ENCODE measurements around the gene CRACR2B.

The CRACR2B gene

DNA sequence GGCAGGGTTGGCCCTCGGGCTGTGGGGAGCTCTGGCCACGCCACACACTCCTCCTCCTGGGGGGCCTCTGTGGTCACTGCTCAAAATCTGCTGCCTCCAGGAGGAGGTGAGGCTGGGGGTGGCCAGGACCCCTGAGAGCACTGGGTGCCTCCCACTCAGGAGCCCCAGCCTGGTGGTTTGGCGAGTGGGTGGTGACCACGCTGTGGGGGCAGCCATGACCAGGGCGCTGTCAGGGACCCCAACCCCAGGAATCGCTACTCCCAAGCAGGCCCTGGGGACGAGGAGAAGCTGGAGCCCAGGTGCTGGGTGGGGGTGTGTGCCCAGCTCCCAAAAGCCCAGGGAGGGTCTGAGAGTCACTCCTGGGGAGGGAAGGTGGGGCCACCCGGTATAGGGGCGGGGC lies 45.1 kb downstream of the CRACR2B start:
- no peaks in the 10 kb centered on the region for H3F3A ChIP-seq (ENCODE audit: insufficient read depth)
- no peak overlapping the region for H3K27ac ChIP-seq (ENCODE audit: low read depth, low read length)
- no peaks in the 10 kb centered on the region for H3K9me3 ChIP-seq (ENCODE audit: insufficient read depth, low read length)
- H3K9me2 ChIP-seq (replicated peaks; ENCODE audit: insufficient read depth, low read length): no peaks in the 10 kb centered on the region
- H3K9ac ChIP-seq (ENCODE audit: low read length): no peak overlapping the region
- no peaks in the 10 kb centered on the region for H3K27me3 ChIP-seq (ENCODE audit: low read length)
- no peak overlapping the region for H3K4me3 ChIP-seq (ENCODE audit: insufficient read depth, low read length, poor library complexity, severe bottlenecking)
- TF ChIP-seq, protein P1, sequence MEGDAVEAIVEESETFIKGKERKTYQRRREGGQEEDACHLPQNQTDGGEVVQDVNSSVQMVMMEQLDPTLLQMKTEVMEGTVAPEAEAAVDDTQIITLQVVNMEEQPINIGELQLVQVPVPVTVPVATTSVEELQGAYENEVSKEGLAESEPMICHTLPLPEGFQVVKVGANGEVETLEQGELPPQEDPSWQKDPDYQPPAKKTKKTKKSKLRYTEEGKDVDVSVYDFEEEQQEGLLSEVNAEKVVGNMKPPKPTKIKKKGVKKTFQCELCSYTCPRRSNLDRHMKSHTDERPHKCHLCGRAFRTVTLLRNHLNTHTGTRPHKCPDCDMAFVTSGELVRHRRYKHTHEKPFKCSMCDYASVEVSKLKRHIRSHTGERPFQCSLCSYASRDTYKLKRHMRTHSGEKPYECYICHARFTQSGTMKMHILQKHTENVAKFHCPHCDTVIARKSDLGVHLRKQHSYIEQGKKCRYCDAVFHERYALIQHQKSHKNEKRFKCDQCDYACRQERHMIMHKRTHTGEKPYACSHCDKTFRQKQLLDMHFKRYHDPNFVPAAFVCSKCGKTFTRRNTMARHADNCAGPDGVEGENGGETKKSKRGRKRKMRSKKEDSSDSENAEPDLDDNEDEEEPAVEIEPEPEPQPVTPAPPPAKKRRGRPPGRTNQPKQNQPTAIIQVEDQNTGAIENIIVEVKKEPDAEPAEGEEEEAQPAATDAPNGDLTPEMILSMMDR (IDR thresholded peaks at IDR 0.05; ENCODE audit: insufficient read depth, low read length, poor library complexity, severe bottlenecking): no peak
- no peak for TF ChIP-seq EZH2phosphoT487 (conservative IDR thresholded peaks at IDR 0.05; ENCODE audit: low read length)
- no peak overlapping the region for H2AFZ ChIP-seq (ENCODE audit: low read depth, low read length, severe bottlenecking)
- H3K36me3 ChIP-seq (ENCODE audit: low read length): no peaks in the 10 kb centered on the region
- H3K79me2 ChIP-seq (ENCODE audit: insufficient read depth, low read length): no peaks in the 10 kb centered on the region
- no peak overlapping the region for H3K4me2 ChIP-seq (ENCODE audit: low read depth, low read length, poor library complexity, severe bottlenecking)
- no peaks in the 10 kb centered on the region for H4K20me1 ChIP-seq (ENCODE audit: low read depth, low read length)

DNA sequence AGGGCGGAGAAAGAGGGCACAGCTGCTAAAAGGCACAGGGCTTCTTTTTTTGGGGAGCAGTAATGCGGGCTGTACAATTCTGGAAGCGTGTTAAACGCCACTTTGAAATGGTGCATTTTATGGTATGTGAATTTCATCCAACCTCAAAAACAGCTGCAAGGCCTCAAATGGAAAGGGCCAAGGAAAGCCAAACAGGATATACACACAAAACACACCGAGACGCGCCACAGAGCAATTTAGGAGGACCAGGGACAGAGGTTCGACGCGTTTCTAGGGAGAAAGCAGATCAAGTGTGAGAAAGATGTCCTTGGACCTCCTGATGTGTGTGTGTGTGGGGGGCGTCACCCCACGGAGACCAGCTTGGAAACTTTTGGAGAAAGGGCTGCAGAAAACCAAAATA lies 46.0 kb downstream of the CRACR2B start:
- TF ChIP-seq, protein P1 (IDR thresholded peaks at IDR 0.05; ENCODE audit: insufficient read depth, low read length, poor library complexity, severe bottlenecking): no peak
- TF ChIP-seq EZH2phosphoT487 (conservative IDR thresholded peaks at IDR 0.05; ENCODE audit: low read length): no peak
- no peaks in the 10 kb centered on the region for H4K20me1 ChIP-seq (ENCODE audit: low read depth, low read length)

DNA sequence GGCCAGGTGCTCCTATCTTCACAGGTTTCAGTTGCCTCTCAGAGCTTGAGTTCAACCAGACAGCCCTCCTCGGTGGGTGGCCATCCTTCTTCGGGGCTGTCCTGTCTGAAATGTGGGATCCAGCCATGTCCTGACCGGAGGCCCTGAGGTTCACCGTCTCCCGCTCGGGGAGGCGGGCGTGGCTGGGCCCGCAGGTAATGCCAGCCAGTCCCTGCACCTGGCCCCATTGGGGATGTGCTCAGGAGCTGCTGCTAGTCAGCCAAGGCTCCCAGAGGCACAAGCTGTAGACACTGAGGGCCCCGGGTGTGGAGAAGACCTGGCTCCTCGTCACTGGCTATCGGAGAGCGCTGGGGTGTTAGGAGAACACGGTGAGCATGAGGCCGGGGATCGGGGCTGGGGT lies 47.5 kb downstream of the CRACR2B start:
- Histone ChIP-seq H3F3A (ENCODE audit: insufficient read depth) (no peaks in the 10 kb centered on the region), H3K9me2 (replicated peaks; ENCODE audit: insufficient read depth, low read length) (no peaks in the 10 kb centered on the region), H3K79me2 (ENCODE audit: insufficient read depth, low read length) (no peaks in the 10 kb centered on the region), H3K36me3 (ENCODE audit: low read length) (no peaks in the 10 kb centered on the region), H3K4me2 (ENCODE audit: low read depth, low read length, poor library complexity, severe bottlenecking) (no peak overlapping the region), H3K9ac (ENCODE audit: low read length) (no peak overlapping the region), H3K27ac (ENCODE audit: low read depth, low read length) (no peak overlapping the region), H4K20me1 (ENCODE audit: low read depth, low read length) (no peaks in the 10 kb centered on the region), H3K4me3 (ENCODE audit: insufficient read depth, low read length, poor library complexity, severe bottlenecking) (no peak overlapping the region), H2AFZ (ENCODE audit: low read depth, low read length, severe bottlenecking) (no peak overlapping the region), H3K27me3 (ENCODE audit: low read length) (no peaks in the 10 kb centered on the region), H3K9me3 (ENCODE audit: insufficient read depth, low read length) (no peaks in the 10 kb centered on the region)
- TF ChIP-seq, protein P1 (IDR thresholded peaks at IDR 0.05; ENCODE audit: insufficient read depth, low read length, poor library complexity, severe bottlenecking): no peak

More for the DNA sequence above, 46.0 kb downstream of the CRACR2B start:
- H3F3A ChIP-seq (ENCODE audit: insufficient read depth): no peaks in the 10 kb centered on the region
- H3K4me3 ChIP-seq (ENCODE audit: insufficient read depth, low read length, poor library complexity, severe bottlenecking): no peak overlapping the region
- H3K27ac ChIP-seq (ENCODE audit: low read depth, low read length): no peak overlapping the region
- no peak overlapping the region for H3K4me2 ChIP-seq (ENCODE audit: low read depth, low read length, poor library complexity, severe bottlenecking)
- H3K9me2 ChIP-seq (replicated peaks; ENCODE audit: insufficient read depth, low read length): no peaks in the 10 kb centered on the region
- no peak overlapping the region for H3K9ac ChIP-seq (ENCODE audit: low read length)
- H3K27me3 ChIP-seq (ENCODE audit: low read length): no peaks in the 10 kb centered on the region
- H3K79me2 ChIP-seq (ENCODE audit: insufficient read depth, low read length): no peaks in the 10 kb centered on the region
- no peaks in the 10 kb centered on the region for H3K36me3 ChIP-seq (ENCODE audit: low read length)
- H2AFZ ChIP-seq (ENCODE audit: low read depth, low read length, severe bottlenecking): no peak overlapping the region
- no peaks in the 10 kb centered on the region for H3K9me3 ChIP-seq (ENCODE audit: insufficient read depth, low read length)
